ENCODE measurements around the gene PADI2. TPM values are rescaled to one million over a fixed set of nuclear protein-coding genes. Genes with fewer than 3 reads are reported as not detected.

Gene PADI2
- total RNA-seq, 1 donor from 2014 or later: 3.5 TPM

DNA sequence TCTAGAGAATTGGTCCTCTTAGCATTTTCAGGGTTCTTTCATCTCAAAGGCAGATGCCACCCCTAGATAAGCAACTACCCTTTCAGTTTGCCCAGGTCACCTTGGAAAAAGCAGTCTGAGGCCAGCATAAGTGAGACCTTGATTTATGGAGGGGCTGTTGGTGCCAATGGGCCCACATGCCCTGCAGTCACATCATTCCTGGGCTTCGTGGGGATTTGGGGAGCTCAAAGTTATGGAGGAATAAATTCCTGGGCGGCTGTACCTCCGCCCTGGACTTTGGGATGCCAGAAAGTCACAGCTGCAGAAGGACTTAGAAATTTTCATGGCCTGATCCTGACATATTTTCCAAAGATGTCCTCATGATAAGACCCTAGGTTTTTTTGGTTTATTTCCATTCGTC is 62.7 kb downstream of the PADI2 start:
- H3K4me3 Mint-ChIP-seq: no peak overlapping the region
- H3K27me3 Mint-ChIP-seq: no peaks in the 10 kb centered on the region
- H3K27ac Mint-ChIP-seq: no peak overlapping the region
- TF ChIP-seq, protein P1, sequence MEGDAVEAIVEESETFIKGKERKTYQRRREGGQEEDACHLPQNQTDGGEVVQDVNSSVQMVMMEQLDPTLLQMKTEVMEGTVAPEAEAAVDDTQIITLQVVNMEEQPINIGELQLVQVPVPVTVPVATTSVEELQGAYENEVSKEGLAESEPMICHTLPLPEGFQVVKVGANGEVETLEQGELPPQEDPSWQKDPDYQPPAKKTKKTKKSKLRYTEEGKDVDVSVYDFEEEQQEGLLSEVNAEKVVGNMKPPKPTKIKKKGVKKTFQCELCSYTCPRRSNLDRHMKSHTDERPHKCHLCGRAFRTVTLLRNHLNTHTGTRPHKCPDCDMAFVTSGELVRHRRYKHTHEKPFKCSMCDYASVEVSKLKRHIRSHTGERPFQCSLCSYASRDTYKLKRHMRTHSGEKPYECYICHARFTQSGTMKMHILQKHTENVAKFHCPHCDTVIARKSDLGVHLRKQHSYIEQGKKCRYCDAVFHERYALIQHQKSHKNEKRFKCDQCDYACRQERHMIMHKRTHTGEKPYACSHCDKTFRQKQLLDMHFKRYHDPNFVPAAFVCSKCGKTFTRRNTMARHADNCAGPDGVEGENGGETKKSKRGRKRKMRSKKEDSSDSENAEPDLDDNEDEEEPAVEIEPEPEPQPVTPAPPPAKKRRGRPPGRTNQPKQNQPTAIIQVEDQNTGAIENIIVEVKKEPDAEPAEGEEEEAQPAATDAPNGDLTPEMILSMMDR (conservative IDR thresholded peaks at IDR 0.05): no peak
- peaks cover 37% of the 10 kb centered on the region for H3K4me1 Mint-ChIP-seq (ENCODE audit: unreplicated experiment)
- no peaks in the 10 kb centered on the region for H3K9me3 Mint-ChIP-seq
- no peaks in the 10 kb centered on the region for H3K36me3 Mint-ChIP-seq
- DNase-seq (ENCODE audit: extremely low spot score, unreplicated experiment): no peak

DNA sequence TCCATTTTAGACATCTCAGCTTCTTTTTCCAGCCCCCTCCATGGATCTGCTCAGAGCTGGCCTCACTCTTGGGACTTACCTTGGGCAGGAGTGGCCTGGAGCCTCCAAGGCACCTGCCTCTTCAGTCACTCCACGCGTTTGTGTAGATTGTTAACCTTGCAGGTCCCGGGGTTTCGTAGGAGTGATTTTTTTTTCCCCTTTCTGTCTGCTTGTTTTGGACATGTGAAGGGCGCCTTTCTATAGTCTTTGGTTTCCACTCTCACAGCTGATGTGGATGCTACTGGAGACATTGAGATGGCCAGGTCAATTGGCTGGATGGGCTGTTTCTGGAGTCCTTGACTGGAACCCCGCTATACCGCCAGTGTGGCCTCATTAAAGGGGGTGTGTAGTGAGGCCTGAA is 63.5 kb downstream of the PADI2 start:
- no peaks in the 10 kb centered on the region for H3K9me3 Mint-ChIP-seq
- TF ChIP-seq, protein P1 (conservative IDR thresholded peaks at IDR 0.05): no peak
- no peak overlapping the region for H3K27ac Mint-ChIP-seq
- DNase-seq (ENCODE audit: extremely low spot score, unreplicated experiment): no peak
- H3K27me3 Mint-ChIP-seq: no peaks in the 10 kb centered on the region
- H3K4me1 Mint-ChIP-seq (ENCODE audit: unreplicated experiment): peaks cover 42% of the 10 kb centered on the region
- peak overlapping the region; percentile 67 for H3K4me3 Mint-ChIP-seq
- H3K36me3 Mint-ChIP-seq: peaks cover 7% of the 10 kb centered on the region

DNA sequence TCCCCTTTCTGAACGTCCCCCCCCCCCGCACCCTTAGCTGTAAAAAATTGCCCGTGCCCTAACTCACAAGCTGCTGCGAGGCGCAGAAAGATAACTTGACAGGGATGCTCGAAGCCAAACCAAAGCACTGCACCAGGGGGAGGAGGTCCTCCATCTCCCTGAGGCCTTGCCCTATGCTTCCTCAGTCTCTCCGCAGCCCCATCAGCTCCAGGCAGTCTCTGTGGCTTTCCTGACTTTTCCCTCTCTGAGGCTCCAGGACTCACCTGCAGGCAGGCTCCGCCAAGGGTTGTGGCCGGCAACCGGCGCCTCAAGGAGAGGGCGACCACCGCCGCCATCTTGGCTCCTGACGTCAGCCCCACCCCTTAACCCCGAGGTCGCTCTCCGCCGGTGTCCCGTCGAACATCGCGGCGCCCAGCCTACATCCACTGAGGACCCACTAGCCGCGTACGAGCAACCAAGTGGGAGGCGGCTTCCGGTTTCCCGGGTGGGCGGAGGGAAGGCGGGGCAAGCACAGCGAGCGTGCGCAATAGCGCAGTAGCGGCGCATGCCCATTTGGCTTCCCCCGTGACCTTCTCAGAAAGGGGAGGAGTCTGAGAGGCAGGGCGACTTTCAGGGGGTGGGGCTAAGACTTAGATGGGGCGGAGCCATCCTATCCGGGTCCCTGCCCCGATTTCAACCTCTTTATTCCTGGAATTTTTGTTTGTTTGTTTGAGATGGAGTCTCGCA is 65.4 kb downstream of the PADI2 start, which contains the start of gene SDHB:
SDHB (minus strand) TSS at position 348 of the 726 bp plus-strand sequence; CDS start at position 335, 13 bp downstream.
- Mint-ChIP-seq H3K27ac (peak within 1 kb of the TSS; percentile 96), H3K9me3 (no peaks in the 10 kb centered on the region), H3K4me3 (peak within 1 kb of the TSS; percentile 99)

DNA sequence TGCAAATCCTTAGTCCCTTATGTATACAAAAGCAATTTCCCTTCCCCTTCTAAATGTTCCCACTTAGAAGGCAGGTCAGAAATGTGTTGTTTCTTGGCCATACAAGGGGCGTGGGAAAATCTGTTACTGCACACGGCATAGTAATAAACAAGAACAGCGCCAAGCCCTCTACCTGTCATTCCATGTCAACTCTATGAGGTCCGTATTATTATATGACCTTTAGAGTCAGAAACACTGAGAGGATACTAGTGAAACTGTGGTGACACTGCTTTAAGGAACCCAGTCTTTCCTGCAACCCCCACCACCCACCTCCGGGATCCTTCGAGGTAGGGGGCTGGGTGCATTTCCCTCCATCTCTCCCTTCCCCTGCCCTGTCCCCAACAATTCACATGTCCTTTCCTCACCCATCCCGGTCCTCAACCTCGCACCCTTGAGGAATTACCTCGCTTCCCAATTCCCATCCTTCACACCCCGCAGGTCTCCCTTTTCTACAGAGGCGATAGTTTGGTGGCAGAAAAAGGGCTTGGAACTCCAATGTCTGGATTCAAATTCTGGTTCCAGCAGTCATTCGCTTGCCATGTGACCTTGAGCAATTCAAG is 66.1 kb downstream of the PADI2 start:
- TF ChIP-seq, protein P1 (conservative IDR thresholded peaks at IDR 0.05): no peak
- Mint-ChIP-seq H3K27ac (peak overlapping the region; percentile 96), H3K36me3 (peaks cover 7% of the 10 kb centered on the region), H3K9me3 (no peaks in the 10 kb centered on the region), H3K4me1 (ENCODE audit: unreplicated experiment) (peaks cover 28% of the 10 kb centered on the region), H3K4me3 (peak overlapping the region; percentile 99), H3K27me3 (no peaks in the 10 kb centered on the region)
- no peak for DNase-seq (ENCODE audit: extremely low spot score, unreplicated experiment)

More for the DNA sequence above, 65.4 kb downstream of the PADI2 start, which contains the start of gene SDHB:
- DNase-seq (ENCODE audit: extremely low spot score, unreplicated experiment): peak; percentile 99
- Mint-ChIP-seq H3K36me3 (peaks cover 7% of the 10 kb centered on the region), H3K27me3 (no peaks in the 10 kb centered on the region), H3K4me1 (ENCODE audit: unreplicated experiment) (peaks cover 28% of the 10 kb centered on the region)
- TF ChIP-seq, protein P1 (conservative IDR thresholded peaks at IDR 0.05): no peak

DNA sequence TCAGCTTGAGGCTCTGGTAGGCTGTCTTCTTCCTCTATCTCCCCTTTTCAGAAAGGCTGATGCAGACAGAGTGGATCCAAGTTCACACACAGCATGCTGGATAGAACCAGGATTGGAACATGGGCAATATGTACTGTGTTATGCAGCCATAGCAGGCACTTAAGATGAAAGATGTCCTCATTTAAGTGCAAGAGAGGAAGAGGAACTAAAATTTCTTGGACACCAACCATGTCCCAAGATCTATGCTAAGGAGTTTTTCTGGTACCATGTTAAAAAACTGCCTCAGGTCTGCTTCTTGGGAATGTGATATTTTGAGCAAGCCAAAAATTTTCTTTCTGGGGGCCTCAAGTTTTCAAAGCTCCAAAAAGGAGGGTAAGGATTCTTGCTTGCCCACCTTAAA is 66.6 kb downstream of the PADI2 start:
- H3K4me3 Mint-ChIP-seq: peak overlapping the region; percentile 99
- H3K27ac Mint-ChIP-seq: peak overlapping the region; percentile 96

More for the DNA sequence above, 66.6 kb downstream of the PADI2 start:
- Mint-ChIP-seq H3K36me3 (peaks cover 7% of the 10 kb centered on the region), H3K27me3 (no peaks in the 10 kb centered on the region), H3K4me1 (ENCODE audit: unreplicated experiment) (peaks cover 28% of the 10 kb centered on the region), H3K9me3 (no peaks in the 10 kb centered on the region)
- no peak for DNase-seq (ENCODE audit: extremely low spot score, unreplicated experiment)
- TF ChIP-seq, protein P1 (conservative IDR thresholded peaks at IDR 0.05): no peak
